SU-DHL-6 (cell line): Measurements from ENCODE around the gene POM121L2.

Source experiments
- H2AFZ ChIP-seq: fragments of 200-600 bp; sonication (generic); 2 replicates; pipeline ENCODE4 v1.6.1; 2014; ENCODE audit warnings: low read depth, mild to moderate bottlenecking, moderate library complexity, mixed read lengths, antibody characterized with exemption, low read length; ENCODE audit not compliant: severe bottlenecking
- H3F3A ChIP-seq: fragments of 200-600 bp; shearing (Covaris generic); 2 replicates; pipeline ENCODE4 v1.6.0; 2016; ENCODE audit warnings: antibody characterized with exemption, mild to moderate bottlenecking; ENCODE audit not compliant: insufficient read depth
- H3K27ac ChIP-seq: fragments of 200-600 bp; sonication (generic); 2 replicates; pipeline ENCODE4 v1.5.1; 2016; ENCODE audit warnings: low read depth, mild to moderate bottlenecking, low read length, moderate library complexity, mixed read lengths
- H3K27me3 ChIP-seq: fragments of 200-600 bp; sonication (generic), shearing (Covaris generic); 2 replicates; pipeline ENCODE4 v1.6.0; 2014; ENCODE audit warnings: mild to moderate bottlenecking, low read length
- H3K36me3 ChIP-seq: fragments of 200-600 bp; sonication (generic); 2 replicates; pipeline ENCODE4 v1.6.1; 2014; ENCODE audit warnings: mild to moderate bottlenecking, low read length, mixed read lengths
- H3K4me2 ChIP-seq: fragments of 300-600, 200-600 bp; shearing (Covaris generic), sonication (generic); 2 replicates; pipeline ENCODE4 v1.6.0; 2014; ENCODE audit warnings: low read length, low read depth, mild to moderate bottlenecking; ENCODE audit not compliant: poor library complexity, severe bottlenecking
- H3K4me3 ChIP-seq: fragments of 200-600 bp; sonication (generic); 2 replicates; pipeline ENCODE4 v1.5.1; 2014; ENCODE audit warnings: antibody characterized with exemption, low read length, mild to moderate bottlenecking, mixed read lengths; ENCODE audit not compliant: insufficient read depth, poor library complexity, severe bottlenecking
- H3K79me2 ChIP-seq: fragments of 200-600 bp; sonication (generic); 2 replicates; pipeline ENCODE4 v1.6.1; 2014; ENCODE audit warnings: mild to moderate bottlenecking, low read length, moderate library complexity; ENCODE audit not compliant: insufficient read depth
- H3K9ac ChIP-seq: fragments of 200-600 bp; sonication (generic); 2 replicates; pipeline ENCODE4 v1.7.0; 2014; ENCODE audit warnings: mild to moderate bottlenecking, low read length
- H3K9me2 ChIP-seq: fragments of 200-600 bp; sonication (generic); replicated peaks from 2 replicates; pipeline ENCODE4 v1.6.1; 2014; ENCODE audit warnings: low read length; ENCODE audit not compliant: insufficient read depth
- H3K9me3 ChIP-seq: fragments of 200-600 bp; sonication (generic); 2 replicates; pipeline ENCODE4 v1.6.1; 2014; ENCODE audit warnings: low read length, mixed read lengths; ENCODE audit not compliant: insufficient read depth
- H4K20me1 ChIP-seq: fragments of 200-600 bp; sonication (generic); 2 replicates; pipeline ENCODE4 v1.6.1; 2014; ENCODE audit warnings: low read depth, mild to moderate bottlenecking, antibody characterized with exemption, low read length, moderate library complexity, mixed read lengths
- EZH2phosphoT487 ChIP-seq: fragments of 200-600 bp; sonication (generic), shearing (Covaris generic); conservative IDR thresholded peaks from 2 replicates; pipeline ENCODE4 v1.6.1; 2018; ENCODE audit warnings: mild to moderate bottlenecking, antibody characterized with exemption, low read length, moderate library complexity, mixed read lengths
- TF ChIP-seq, protein P1 (sequence below): fragments of 200-600 bp; sonication (generic); IDR thresholded peaks from one replicate; pipeline ENCODE4 v1.5.1; 2017; ENCODE audit warnings: antibody characterized with exemption, mild to moderate bottlenecking, low read length, moderate library complexity; ENCODE audit not compliant: insufficient read depth, poor library complexity, severe bottlenecking

Gene POM121L2

GRCh38 chr6:27321370-27321769, 9.3 kb upstream of the POM121L2 start:
- H3K79me2 ChIP-seq, result no peaks in the 10 kb centered on the region
- no peak overlapping the region for H3K27ac ChIP-seq
- H3K9me3 ChIP-seq, result no peaks in the 10 kb centered on the region
- H3K9ac ChIP-seq, result no peak overlapping the region
- H3F3A ChIP-seq, result no peaks in the 10 kb centered on the region
- H4K20me1 ChIP-seq, result no peaks in the 10 kb centered on the region
- no peak overlapping the region for H3K4me2 ChIP-seq
- TF ChIP-seq, protein P1, sequence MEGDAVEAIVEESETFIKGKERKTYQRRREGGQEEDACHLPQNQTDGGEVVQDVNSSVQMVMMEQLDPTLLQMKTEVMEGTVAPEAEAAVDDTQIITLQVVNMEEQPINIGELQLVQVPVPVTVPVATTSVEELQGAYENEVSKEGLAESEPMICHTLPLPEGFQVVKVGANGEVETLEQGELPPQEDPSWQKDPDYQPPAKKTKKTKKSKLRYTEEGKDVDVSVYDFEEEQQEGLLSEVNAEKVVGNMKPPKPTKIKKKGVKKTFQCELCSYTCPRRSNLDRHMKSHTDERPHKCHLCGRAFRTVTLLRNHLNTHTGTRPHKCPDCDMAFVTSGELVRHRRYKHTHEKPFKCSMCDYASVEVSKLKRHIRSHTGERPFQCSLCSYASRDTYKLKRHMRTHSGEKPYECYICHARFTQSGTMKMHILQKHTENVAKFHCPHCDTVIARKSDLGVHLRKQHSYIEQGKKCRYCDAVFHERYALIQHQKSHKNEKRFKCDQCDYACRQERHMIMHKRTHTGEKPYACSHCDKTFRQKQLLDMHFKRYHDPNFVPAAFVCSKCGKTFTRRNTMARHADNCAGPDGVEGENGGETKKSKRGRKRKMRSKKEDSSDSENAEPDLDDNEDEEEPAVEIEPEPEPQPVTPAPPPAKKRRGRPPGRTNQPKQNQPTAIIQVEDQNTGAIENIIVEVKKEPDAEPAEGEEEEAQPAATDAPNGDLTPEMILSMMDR, result no peak
- no peak for TF ChIP-seq EZH2phosphoT487
- no peaks in the 10 kb centered on the region for H3K9me2 ChIP-seq
- H3K4me3 ChIP-seq, result no peak overlapping the region
- H3K36me3 ChIP-seq, result no peaks in the 10 kb centered on the region
- H3K27me3 ChIP-seq, result no peaks in the 10 kb centered on the region
- no peak overlapping the region for H2AFZ ChIP-seq

DNA sequence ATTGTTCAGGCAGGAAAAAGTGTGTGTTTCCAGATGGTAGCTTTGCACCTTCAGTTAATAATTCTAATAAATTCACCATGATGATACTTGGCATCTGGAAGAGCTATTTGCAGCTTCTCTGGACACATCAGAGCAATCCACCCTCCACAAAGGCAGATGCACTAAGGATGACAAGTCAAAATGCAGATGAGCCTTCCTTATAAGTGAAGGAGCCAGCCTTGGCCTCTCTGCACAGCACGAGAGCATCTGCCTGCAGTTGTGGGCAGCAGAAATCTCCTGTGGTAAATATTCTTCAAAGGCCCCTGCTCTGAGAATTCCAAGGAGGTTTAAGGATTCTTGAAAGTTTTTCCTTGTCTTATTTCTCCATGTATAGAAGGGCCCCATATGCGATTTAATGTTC, 6.9 kb upstream of the POM121L2 start:
- Histone ChIP-seq H3K9ac (no peak overlapping the region), H4K20me1 (no peaks in the 10 kb centered on the region), H3K9me2 (no peaks in the 10 kb centered on the region), H3K4me2 (no peak overlapping the region), H3K36me3 (no peaks in the 10 kb centered on the region), H3K4me3 (no peak overlapping the region), H3K27me3 (no peaks in the 10 kb centered on the region), H2AFZ (no peak overlapping the region), H3K27ac (no peak overlapping the region), H3K9me3 (no peaks in the 10 kb centered on the region), H3F3A (no peaks in the 10 kb centered on the region), H3K79me2 (no peaks in the 10 kb centered on the region)
- TF ChIP-seq EZH2phosphoT487, result no peak
- TF ChIP-seq, protein P1, result no peak

DNA sequence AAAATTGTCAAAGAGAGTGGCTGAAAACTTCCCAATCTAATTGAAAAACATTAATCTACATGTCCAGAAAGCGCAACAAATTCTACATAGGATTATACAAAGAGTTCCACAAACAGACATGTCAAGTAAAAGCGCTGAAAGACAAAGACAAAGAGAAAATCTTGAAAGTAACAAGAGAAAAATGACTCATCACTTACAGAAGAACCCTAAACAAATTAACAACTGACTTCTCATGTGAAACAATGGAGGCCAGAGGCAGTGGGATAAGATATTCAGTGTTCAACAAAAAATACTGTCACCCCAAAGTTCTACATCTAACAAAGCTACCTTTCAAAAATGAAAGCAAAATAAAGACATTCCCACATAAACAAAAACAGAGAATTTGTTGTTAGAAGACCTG, 2.0 kb upstream of the POM121L2 start:
- Histone ChIP-seq H3K27ac (no peak overlapping the region), H3K79me2 (no peaks in the 10 kb centered on the region), H3K27me3 (no peaks in the 10 kb centered on the region), H3K9ac (no peak overlapping the region), H3K9me2 (no peaks in the 10 kb centered on the region), H3K4me3 (no peak overlapping the region), H3F3A (no peaks in the 10 kb centered on the region), H3K36me3 (no peaks in the 10 kb centered on the region), H3K9me3 (no peaks in the 10 kb centered on the region), H2AFZ (no peak overlapping the region), H4K20me1 (no peaks in the 10 kb centered on the region), H3K4me2 (no peak overlapping the region)
- no peak for TF ChIP-seq EZH2phosphoT487
- TF ChIP-seq, protein P1, result no peak

DNA sequence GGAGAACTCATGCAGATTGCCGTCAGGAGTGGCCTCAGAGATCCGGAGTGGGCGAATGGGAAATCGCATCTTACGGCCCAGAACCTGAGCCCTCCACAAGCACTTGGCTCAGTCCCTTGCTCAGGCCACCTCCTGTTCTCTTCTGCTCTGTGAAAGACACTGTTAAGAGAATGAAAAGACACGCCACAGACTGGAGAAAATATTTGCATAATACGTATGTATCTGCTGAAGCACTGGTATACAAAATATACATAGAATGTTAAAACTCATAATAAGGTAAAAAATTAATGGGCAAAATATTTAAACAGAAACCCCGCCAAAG, 838 bp upstream of the POM121L2 start:
- TF ChIP-seq EZH2phosphoT487, result no peak
- TF ChIP-seq, protein P1, result no peak
- Histone ChIP-seq H3K4me3 (no peak overlapping the region), H3K9me2 (no peaks in the 10 kb centered on the region), H3K79me2 (no peaks in the 10 kb centered on the region), H3K27me3 (no peaks in the 10 kb centered on the region), H3K36me3 (no peaks in the 10 kb centered on the region), H3K27ac (no peak overlapping the region), H4K20me1 (no peaks in the 10 kb centered on the region), H3K9me3 (no peaks in the 10 kb centered on the region), H2AFZ (no peak overlapping the region), H3K9ac (no peak overlapping the region), H3K4me2 (peak overlapping the region; percentile 28), H3F3A (no peaks in the 10 kb centered on the region)
